DND-41 (cell line): ENCODE measurements around the gene ASPSCR1.

ENCODE experiments used
- CTCF ChIP-seq: IDR thresholded peaks from 2 replicates; pipeline ENCODE4 v1.5.1; 2012; ENCODE audit warnings: borderline replicate concordance, low read length, moderate library complexity, mild to moderate bottlenecking; ENCODE audit not compliant: poor library complexity, severe bottlenecking; ENCODE audit errors: extremely low read depth
- EZH2 ChIP-seq: IDR thresholded peaks from 3 replicates; pipeline ENCODE4 v1.6.1; 2012; ENCODE audit warnings: borderline replicate concordance, low read depth, mild to moderate bottlenecking, moderate library complexity, low read length, inconsistent platforms; ENCODE audit not compliant: severe bottlenecking

- TF ChIP-seq CTCF (no peak), EZH2 (no peak)
Measured at GRCh38 chr17:81999976-82000802, 22.8 kb downstream of the ASPSCR1 start.
